NCI-H446 (cell line): ENCODE results near the gene NUP85.
"Not testable (repeated sequence)": the region's sequence is repeated elsewhere in the genome, so short reads cannot be mapped to it uniquely, and the experiment has no call there.

Experiments used
- DNase-seq, 2 experiments: peaks; one replicate each; lab custom pipeline; 2025; lab: John Stamatoyannopoulos, UW

Gene NUP85

GRCh38 chr17:75205037-75205792 lies at the start of gene NUP85:
TSS of gene NUP85 (plus strand) at chr17:75205679. CDS start at chr17:75205762, 83 bp downstream.
- DNase-seq = peak; percentile 97 to 98

GRCh38 chr17:75158480-75158879 lies 47.0 kb upstream of the NUP85 start:
- DNase-seq = not testable (repeated sequence)

- DNase-seq = no peak
Observed at GRCh38 chr17:75159196-75160031, 46.1 kb upstream of the NUP85 start.

- no peak for DNase-seq
Observed at GRCh38 chr17:75160211-75160610, 45.3 kb upstream of the NUP85 start.

GRCh38 chr17:75163074-75163473 lies 42.4 kb upstream of the NUP85 start:
- DNase-seq = no peak

GRCh38 chr17:75164606-75165005 lies 40.9 kb upstream of the NUP85 start:
- not testable (repeated sequence) for DNase-seq

GRCh38 chr17:75168998-75169397 lies 36.5 kb upstream of the NUP85 start:
- no peak for DNase-seq

GRCh38 chr17:75173526-75173925 lies 32.0 kb upstream of the NUP85 start:
- DNase-seq = no peak

GRCh38 chr17:75174996-75175395 lies 30.5 kb upstream of the NUP85 start:
- no peak for DNase-seq

- no peak for DNase-seq
Observed at GRCh38 chr17:75176625-75177024, 28.9 kb upstream of the NUP85 start.

- no peak for DNase-seq
Observed at GRCh38 chr17:75178453-75178852, 27.0 kb upstream of the NUP85 start.

- no peak for DNase-seq
Observed at GRCh38 chr17:75181110-75181509, 24.4 kb upstream of the NUP85 start.

- no peak for DNase-seq
Observed at GRCh38 chr17:75181608-75182318, 23.7 kb upstream of the NUP85 start.

GRCh38 chr17:75182319-75182568 lies 23.2 kb upstream of the NUP85 start:
- no peak for DNase-seq

GRCh38 chr17:75182569-75183436 lies 22.7 kb upstream of the NUP85 start, which contains the start of gene SUMO2:
TSS of gene SUMO2 (minus strand) at chr17:75182959. CDS start at chr17:75182834, 125 bp downstream.
- peak; percentile 86 to 99 for DNase-seq

GRCh38 chr17:75183999-75184884 lies 21.2 kb upstream of the NUP85 start:
- DNase-seq = no peak

- DNase-seq = no peak
Observed at GRCh38 chr17:75188614-75189013, 16.9 kb upstream of the NUP85 start.

GRCh38 chr17:75191584-75191983 lies 13.9 kb upstream of the NUP85 start:
- no peak for DNase-seq

- DNase-seq = no peak
Observed at GRCh38 chr17:75194879-75195278, 10.6 kb upstream of the NUP85 start.

- no peak for DNase-seq
Observed at GRCh38 chr17:75199886-75200618, 5.4 kb upstream of the NUP85 start.
